SK-N-SH (cell line): ENCODE measurements around the gene EVI2B. TPM values are rescaled to one million over a fixed set of nuclear protein-coding genes. Genes with fewer than 3 reads are reported as not detected.
"Not testable (repeated sequence)": the region's sequence is repeated elsewhere in the genome, so short reads cannot be mapped to it uniquely, and the experiment has no call there.

ENCODE experiments used
- CTCF ChIA-PET: fragments of 300-600, 350-600 bp; formaldehyde crosslinking; extraction: SDS; loops from one replicate; lab custom pipeline; 2021; lab: Yijun Ruan, JAX
- POLR2A ChIA-PET: fragments of 350-600 bp; sonication (Branson Sonifier 250); formaldehyde crosslinking; extraction: SDS; loops from one replicate; lab custom pipeline; 2020; ENCODE audit warnings: antibody characterized with exemption, inconsistent platforms; lab: Yijun Ruan, JAX
- DNase-seq: peaks from one replicate; pipeline ENCODE4 v3.0.0; 2012
- H2AFZ ChIP-seq: fragments of 200-600 bp; sonication (generic); 2 replicates; pipeline ENCODE4 v1.8.1; 2016; ENCODE audit warnings: antibody characterized with exemption, mild to moderate bottlenecking, low read depth
- H3F3A ChIP-seq: fragments of 200-600 bp; sonication (generic); replicated peaks from 2 replicates; pipeline ENCODE3; 2016; ENCODE audit warnings: antibody characterized with exemption, mild to moderate bottlenecking; ENCODE audit not compliant: insufficient read depth
- H3K27ac ChIP-seq, 2 experiments: fragments of 200-500 bp in 1 of 2; fragments of 200-600 bp in 1 of 2; sonication (Bioruptor generic) in 1 of 2; sonication (generic), shearing (Covaris generic) in 1 of 2; 2 replicates each; pipeline versions ENCODE4 v1.5.1 to v1.6.1; 2014 to 2016; ENCODE audit warnings: low read depth in 2 of 2, inconsistent platforms in 1 of 2, low read length in 1 of 2, mild to moderate bottlenecking in 1 of 2, mixed read lengths in 1 of 2
- H3K27me3 ChIP-seq: fragments of 200-600 bp; sonication (generic), shearing (Covaris generic); 2 replicates; pipeline ENCODE4 v1.6.1; 2016; ENCODE audit warnings: mixed run types; ENCODE audit not compliant: insufficient read depth
- H3K36me3 ChIP-seq, 2 experiments: fragments of 200-500 bp in 1 of 2; fragments of 200-600 bp in 1 of 2; sonication (Bioruptor generic) in 1 of 2; sonication (generic) in 1 of 2; replicated peaks in 1 of 2; 2 replicates each; pipeline versions ENCODE3 to v1.5.1; 2014 to 2016; ENCODE audit warnings: low read length in 1 of 2, mild to moderate bottlenecking in 1 of 2; ENCODE audit not compliant: insufficient read depth in 2 of 2, control insufficient read depth in 1 of 2
- H3K4me1 ChIP-seq, 2 experiments: fragments of 200-500 bp in 1 of 2; fragments of 200-600 bp in 1 of 2; sonication (Bioruptor generic) in 1 of 2; sonication (generic), shearing (Covaris generic) in 1 of 2; 2 replicates each; pipeline versions ENCODE4 v1.5.1 to v1.6.1; 2014 to 2016; ENCODE audit warnings: low read depth in 1 of 2, low read length in 1 of 2, mixed run types in 1 of 2; ENCODE audit not compliant: insufficient read depth in 2 of 2, control insufficient read depth in 1 of 2
- H3K4me2 ChIP-seq: fragments of 200-600 bp; sonication (generic), shearing (Covaris generic); 2 replicates; pipeline ENCODE4 v1.6.1; 2017; ENCODE audit warnings: mixed run types
- H3K4me3 ChIP-seq, 2 experiments: fragments of 200-500 bp in 1 of 2; fragments of 200-600 bp in 1 of 2; sonication (Bioruptor generic) in 1 of 2; sonication (generic), shearing (Covaris generic) in 1 of 2; 2 replicates each; pipeline versions ENCODE4 v1.5.1 to v1.8.1; 2014 to 2016; ENCODE audit warnings: low read depth in 2 of 2, inconsistent platforms in 1 of 2, low read length in 1 of 2, mild to moderate bottlenecking in 1 of 2, mixed read lengths in 1 of 2, moderate library complexity in 1 of 2
- H3K79me2 ChIP-seq: fragments of 200-600 bp; sonication (generic); 2 replicates; pipeline ENCODE4 v1.8.1; 2017; ENCODE audit warnings: mild to moderate bottlenecking; ENCODE audit not compliant: insufficient read depth
- H3K9ac ChIP-seq: fragments of 200-600 bp; sonication (generic); 2 replicates; pipeline ENCODE4 v1.6.1; 2017; ENCODE audit warnings: mixed run types
- H3K9me2 ChIP-seq: fragments of 200-600 bp; sonication (generic); 2 replicates; pipeline ENCODE4 v1.6.1; 2017; ENCODE audit warnings: mixed run types
- H3K9me3 ChIP-seq: fragments of 200-600 bp; sonication (generic); 2 replicates; pipeline ENCODE4 v1.6.1; 2017; ENCODE audit warnings: mixed run types, mild to moderate bottlenecking, moderate library complexity
- H4K20me1 ChIP-seq: fragments of 200-600 bp; sonication (generic); 2 replicates; pipeline ENCODE4 v1.6.1; 2017; ENCODE audit warnings: mild to moderate bottlenecking, mixed run types; ENCODE audit not compliant: insufficient read depth
- CTCF ChIP-seq: fragments of 200-600 bp; sonication (generic); IDR thresholded peaks from 2 replicates; pipeline ENCODE4 v1.6.1; 2017; ENCODE audit warnings: antibody characterized with exemption, mild to moderate bottlenecking, moderate library complexity
- EP300 ChIP-seq, 2 experiments: IDR thresholded peaks; 2 replicates each; pipeline versions ENCODE4 v1.4.0 to v1.6.1; 2012; ENCODE audit warnings: borderline replicate concordance in 1 of 2, low read depth in 1 of 2, low read length in 1 of 2
- FOXM1 ChIP-seq: IDR thresholded peaks from 2 replicates; pipeline ENCODE4 v1.4.0; 2012; ENCODE audit warnings: low read depth, mild to moderate bottlenecking
- GABPA ChIP-seq: IDR thresholded peaks from 2 replicates; pipeline ENCODE4 v1.4.0; 2012; ENCODE audit warnings: low read depth, mild to moderate bottlenecking
- JUND ChIP-seq: IDR thresholded peaks from 2 replicates; pipeline ENCODE4 v1.4.0; 2012
- MAX ChIP-seq: IDR thresholded peaks from 2 replicates; pipeline ENCODE4 v1.4.0; 2012; ENCODE audit warnings: low read depth
- NRF1 ChIP-seq: IDR thresholded peaks from 2 replicates; pipeline ENCODE4 v1.6.1; 2012; ENCODE audit warnings: low read depth, mild to moderate bottlenecking, low read length
- RCOR1 ChIP-seq: fragments of 150-350 bp; IDR thresholded peaks from 2 replicates; pipeline ENCODE4 v1.6.1; 2017; ENCODE audit warnings: antibody characterized with exemption, low read length
- RXRA ChIP-seq: IDR thresholded peaks from 2 replicates; pipeline ENCODE4 v1.4.0; 2012; ENCODE audit warnings: low read depth, mild to moderate bottlenecking, borderline replicate concordance
- SMC3 ChIP-seq: IDR thresholded peaks from 2 replicates; pipeline ENCODE4 v1.6.1; 2012; ENCODE audit warnings: low read depth, low read length, improper control_type of control experiment
- TAF1 ChIP-seq: IDR thresholded peaks from 2 replicates; pipeline ENCODE4 v1.6.1; 2012; ENCODE audit warnings: low read depth, mild to moderate bottlenecking, low read length, moderate library complexity, borderline replicate concordance
- TEAD4 ChIP-seq: IDR thresholded peaks from 2 replicates; pipeline ENCODE4 v1.4.0; 2012; ENCODE audit warnings: mild to moderate bottlenecking, borderline replicate concordance; ENCODE audit not compliant: insufficient read depth
- USF2 ChIP-seq: fragments of 150-350 bp; IDR thresholded peaks from 2 replicates; pipeline ENCODE4 v1.6.1; 2017; ENCODE audit warnings: antibody characterized with exemption, low read length, low read depth, borderline replicate concordance
- WGBS: methylation state at CpG from one replicate; pipeline ENCODE4 v1.1.6; 2017; ENCODE audit warnings: low lambda C conversion rate; 5-methylcytosine and 5-hydroxymethylcytosine counted together
- polyA plus RNA-seq, 3 experiments: library from polyadenylated mRNA; depleted of rRNA; stranded (reverse); fragments of >200 nt; gene quantifications; 2 replicates each; pipeline ENCODE4 v1.2.3, GENCODE V29; 2012

The EVI2B gene
- polyA plus RNA-seq, 1 of the 3 experiments (the other 2 are of a cell fraction): 0.64 TPM

DNA sequence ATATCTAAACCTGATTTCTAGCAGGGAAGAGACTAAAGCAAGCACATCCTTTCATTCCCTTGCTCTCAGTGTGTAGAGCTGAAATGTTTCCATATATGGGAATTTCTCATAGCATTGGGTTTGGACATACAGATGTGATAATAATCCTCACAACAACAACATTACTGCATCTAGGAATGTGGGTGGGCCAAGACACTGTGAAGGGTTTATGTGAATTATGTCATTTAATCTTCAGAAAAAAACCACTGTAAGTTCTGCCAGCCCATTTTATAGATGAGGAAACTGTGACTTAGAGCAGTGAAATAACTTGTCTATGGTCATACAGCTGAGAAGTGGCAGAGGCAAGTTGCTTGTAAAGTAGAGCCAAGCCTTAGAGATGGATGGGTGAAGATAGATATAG lies 22.0 kb downstream of the EVI2B start:
- POLR2A ChIA-PET: no interaction called here

DNA sequence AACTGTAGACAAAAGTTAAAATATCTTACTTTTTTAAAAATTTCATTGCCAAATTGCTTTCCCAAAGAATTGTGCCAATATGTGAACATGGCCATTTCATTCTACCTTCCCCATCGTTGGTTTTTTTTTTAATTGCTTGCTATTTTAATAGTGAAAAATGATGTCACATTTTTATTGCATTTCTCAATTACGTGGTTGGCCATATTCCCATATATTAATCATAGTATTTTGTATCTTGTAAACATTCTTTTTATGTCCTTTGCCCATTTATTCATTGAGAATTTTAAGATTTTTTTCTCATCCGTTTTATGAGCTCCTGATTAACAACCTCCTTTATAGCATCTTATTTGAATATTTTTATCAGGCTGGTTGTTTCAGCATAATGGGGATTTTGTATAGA lies 24.1 kb downstream of the EVI2B start:
- WGBS: 69% methylated on average over 3 of the region's 3 CpGs
- no peaks in the 10 kb centered on the region for H3K79me2 ChIP-seq

More for the DNA sequence above, 22.0 kb downstream of the EVI2B start:
- H3F3A ChIP-seq: no peaks in the 10 kb centered on the region
- TF ChIP-seq RXRA (no peak), USF2 (no peak), RCOR1 (no peak), TAF1 (no peak), GABPA (no peak), NRF1 (no peak)
- TF ChIP-seq, all 33 proteins: peak for 0
- H3K9ac ChIP-seq: no peak overlapping the region
- no peak overlapping the region for H2AFZ ChIP-seq
- H3K36me3 ChIP-seq: peaks cover 15 to 21% of the 10 kb centered on the region in 2 experiments
- CTCF ChIA-PET: no interaction called here
- H4K20me1 ChIP-seq: no peaks in the 10 kb centered on the region
- H3K4me2 ChIP-seq: no peak overlapping the region
- no peak for DNase-seq
- 0 out of 2 replicates have a peak, but pooled peaks cover 4% of the 10 kb centered on the region for H3K9me2 ChIP-seq
- H3K27ac ChIP-seq: no peak overlapping the region
- no peaks in the 10 kb centered on the region for H3K27me3 ChIP-seq
- no peaks in the 10 kb centered on the region; a peak in 1 of 4 replicates for H3K4me1 ChIP-seq
- no peaks in the 10 kb centered on the region for H3K9me3 ChIP-seq
- no peaks in the 10 kb centered on the region for H3K79me2 ChIP-seq
- H3K4me3 ChIP-seq: no peak overlapping the region

GRCh38 chr17:31287932-31288331 lies 25.9 kb downstream of the EVI2B start:
- CTCF ChIA-PET: interaction anchor here (0.7 kb wide), 1 partner anchor 734 kb away, joined by 3 read pairs; no protein-coding TSS in a partner anchor

More for the DNA sequence above, 24.1 kb downstream of the EVI2B start:
- Histone ChIP-seq H3K9me3 (no peaks in the 10 kb centered on the region), H3K4me2 (no peak overlapping the region), H3K9ac (no peak overlapping the region), H3K4me3 (no peak overlapping the region), H3K27ac (no peak overlapping the region), H3K36me3 (peaks cover 15 to 27% of the 10 kb centered on the region in 2 experiments), H3F3A (no peaks in the 10 kb centered on the region), H3K27me3 (no peaks in the 10 kb centered on the region), H3K9me2 (0 out of 2 replicates have a peak, but pooled peaks cover 4% of the 10 kb centered on the region), H2AFZ (no peak overlapping the region), H3K4me1 (no peaks in the 10 kb centered on the region; a peak in 1 of 4 replicates), H4K20me1 (no peaks in the 10 kb centered on the region)
- TF ChIP-seq CTCF: no peak
- no peak for TF ChIP-seq MAX
- TF ChIP-seq EP300 (IDR thresholded peaks at IDR 0.05; ENCODE audit: borderline replicate concordance in 1 of 2, low read depth in 1 of 2, low read length in 1 of 2): no peak
- TF ChIP-seq SMC3: no peak
- no peak for TF ChIP-seq TEAD4
- TF ChIP-seq FOXM1: no peak
- no peak for TF ChIP-seq JUND
- POLR2A ChIA-PET: no interaction called here
- DNase-seq: no peak
- CTCF ChIA-PET: no interaction called here

More at GRCh38 chr17:31287932-31288331, 25.9 kb downstream of the EVI2B start:
- H3K9me2 ChIP-seq, H2AFZ ChIP-seq, H3K4me3 ChIP-seq, H4K20me1 ChIP-seq, H3F3A ChIP-seq, H3K9ac ChIP-seq, DNase-seq, H3K27me3 ChIP-seq, H3K4me2 ChIP-seq, H3K4me1 ChIP-seq, H3K9me3 ChIP-seq, POLR2A ChIA-PET, H3K27ac ChIP-seq, H3K79me2 ChIP-seq: not testable (repeated sequence)
- peaks cover 12 to 23% of the 10 kb centered on the region in 2 experiments for H3K36me3 ChIP-seq
- WGBS: 82% methylated on average over 1 of the region's 1 CpG
